Stimulated activated CD4-positive, alpha-beta T cell treated with anti-CD3 and anti-CD28 coated beads, Interleukin-1b, Interleukin-23, amount 100 ng/mL, for 4 hours (primary cell): ENCODE measurements around the gene VKORC1.

Source experiments
- DNase-seq, 2 donors: peaks; one replicate each; pipeline ENCODE4 v3.0.0-alpha.2; 2020; ENCODE audit warnings: low read depth in 2 of 2

The VKORC1 gene

GRCh38 chr16:31082368-31083045, 12.1 kb downstream of the VKORC1 start:
- no peak for DNase-seq

- DNase-seq: no peak
Measured at GRCh38 chr16:31081428-31082351, 12.9 kb downstream of the VKORC1 start.

- no peak for DNase-seq
Measured at GRCh38 chr16:31080756-31081419, 13.7 kb downstream of the VKORC1 start.

- DNase-seq: no peak
Measured at GRCh38 chr16:31080035-31080629, 14.5 kb downstream of the VKORC1 start.

GRCh38 chr16:31079342-31079944, 15.2 kb downstream of the VKORC1 start:
- no peak for DNase-seq

GRCh38 chr16:31078597-31079341, 15.8 kb downstream of the VKORC1 start:
- no peak for DNase-seq

- no peak for DNase-seq
Measured at GRCh38 chr16:31077592-31078396, 16.8 kb downstream of the VKORC1 start.

- no peak for DNase-seq
Measured at GRCh38 chr16:31077024-31077423, 17.6 kb downstream of the VKORC1 start.

- DNase-seq: no peak
Measured at GRCh38 chr16:31076319-31076718, 18.3 kb downstream of the VKORC1 start.

- DNase-seq: no peak
Measured at GRCh38 chr16:31074814-31075183, 19.8 kb downstream of the VKORC1 start.

GRCh38 chr16:31073970-31074813, 20.4 kb downstream of the VKORC1 start, which contains the start of the genes ZNF646 and ZNF668:
ZNF646 (plus strand) TSS chr16:31074422; CDS start chr16:31076325, 1,903 bp downstream.
ZNF668 (minus strand) TSS chr16:31074240; CDS start chr16:31064459, 9,781 bp downstream.
- peak; percentile 89 to 94 for DNase-seq

- DNase-seq: peak; percentile 71 to 88
Measured at GRCh38 chr16:31073142-31073969, 21.2 kb downstream of the VKORC1 start.

GRCh38 chr16:31072540-31073141, 22.0 kb downstream of the VKORC1 start:
- no peak for DNase-seq

- no peak for DNase-seq
Measured at GRCh38 chr16:31071861-31072260, 22.7 kb downstream of the VKORC1 start.

GRCh38 chr16:31067342-31067741, 27.3 kb downstream of the VKORC1 start:
- no peak for DNase-seq

GRCh38 chr16:31064882-31065461, 29.6 kb downstream of the VKORC1 start:
- no peak for DNase-seq
